ENCODE measurements around the gene AKR7A2. TPM values are rescaled to one million over a fixed set of nuclear protein-coding genes. Genes with fewer than 3 reads are reported as not detected.
"Not testable (repeated sequence)": the region's sequence is repeated elsewhere in the genome, so short reads cannot be mapped to it uniquely, and the experiment has no call there.

The AKR7A2 gene
- total RNA-seq, 1 experiment from 2014 or later: 90.9 TPM

- DNase-seq (ENCODE audit: low spot score): no peak
Measured at GRCh38 chr1:19262047-19262446, 49.9 kb downstream of the AKR7A2 start.

- DNase-seq (ENCODE audit: low spot score): peak; percentile 2
Measured at GRCh38 chr1:19260211-19261138, 51.5 kb downstream of the AKR7A2 start.

DNA sequence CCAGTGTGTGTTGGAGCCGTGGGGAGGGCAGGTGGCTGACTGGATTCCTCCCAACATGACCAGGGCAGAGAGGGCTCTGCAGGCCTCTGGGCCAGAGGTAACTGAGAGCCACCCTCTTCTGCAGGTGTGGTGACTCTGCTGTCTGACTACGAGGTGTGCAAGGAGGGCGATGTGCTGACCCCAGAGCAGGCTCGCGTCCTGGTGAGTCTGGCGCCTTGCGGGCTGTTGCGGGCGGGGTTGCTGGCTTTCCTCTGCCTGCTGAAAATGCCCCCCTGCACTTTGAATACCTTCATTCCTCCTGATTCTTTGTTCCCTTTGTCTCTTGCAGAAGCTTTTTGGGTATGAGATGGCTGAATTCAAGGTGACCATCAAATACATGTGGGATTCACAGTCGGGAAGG, 53.6 kb downstream of the AKR7A2 start:
- DNase-seq (ENCODE audit: low spot score): no peak

- peak; percentile 1 for DNase-seq (ENCODE audit: low spot score)
Measured at GRCh38 chr1:19257178-19257914, 54.6 kb downstream of the AKR7A2 start.

- not testable (repeated sequence) for DNase-seq (ENCODE audit: low spot score)
Measured at GRCh38 chr1:19256301-19256700, 55.6 kb downstream of the AKR7A2 start.

DNA sequence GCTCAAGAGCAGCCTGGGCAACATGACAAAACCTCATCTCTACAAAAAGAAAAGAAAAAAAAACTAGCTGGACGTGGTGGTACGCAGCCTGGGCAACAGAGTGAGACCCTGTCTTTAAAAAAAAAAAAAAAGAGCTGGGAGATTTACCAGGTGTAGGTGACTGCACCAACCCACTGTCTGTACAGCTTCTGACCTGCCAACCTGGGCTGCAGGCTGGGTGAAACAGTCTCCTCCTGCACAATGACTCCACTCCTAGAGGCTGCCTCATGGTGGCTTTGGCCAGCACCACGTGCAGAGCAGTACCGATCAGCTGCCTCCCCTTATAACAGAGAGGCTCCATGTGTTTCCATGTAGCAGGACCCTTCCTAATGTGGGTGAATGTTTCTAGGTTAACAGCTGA, 56.7 kb downstream of the AKR7A2 start:
- no peak for DNase-seq (ENCODE audit: low spot score)

DNA sequence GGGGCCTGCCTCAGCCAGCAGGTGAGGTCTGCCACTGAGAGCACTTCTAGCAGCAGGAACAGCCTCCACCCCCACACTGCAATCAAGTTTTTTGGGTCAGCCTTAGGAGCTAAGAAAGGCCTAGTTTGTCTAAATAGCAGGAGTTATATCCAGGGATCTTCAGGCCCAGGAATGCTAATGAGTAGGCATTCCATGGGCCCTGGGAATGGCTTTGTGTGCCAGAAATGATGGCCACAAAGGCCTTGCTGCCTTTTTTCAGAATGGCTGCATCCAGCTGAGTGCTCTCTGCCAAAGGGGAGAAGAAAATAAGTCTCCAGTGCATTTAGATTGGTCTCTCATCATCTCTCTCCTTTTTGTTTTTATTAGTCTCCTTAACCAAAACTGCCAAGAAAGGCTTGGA, 57.5 kb downstream of the AKR7A2 start:
- DNase-seq (ENCODE audit: low spot score): no peak

Other genes with a start within 250 kb of the AKR7A2 start
- gene UBR4, start 101.9 kb downstream of the AKR7A2 start, total RNA-seq (2014; rRNA removed; shearing (Covaris generic)): 52.4 and 66.5 TPM in 2 replicates
- gene EMC1, start 60.6 kb downstream of the AKR7A2 start, total RNA-seq (2014; rRNA removed; shearing (Covaris generic)): 31.9 and 35.8 TPM in 2 replicates
- gene MRTO4, start 60.3 kb downstream of the AKR7A2 start, total RNA-seq (2014; rRNA removed; shearing (Covaris generic)): 44.6 and 51.9 TPM in 2 replicates
- 0.12 TPM in 1 of 2 replicates, not detected in the other for gene AKR7A3, start 23.4 kb downstream of the AKR7A2 start, total RNA-seq (2014; rRNA removed; shearing (Covaris generic))
- 18.3 and 20.5 TPM in 2 replicates for gene SLC66A1, start 182 bp upstream of the AKR7A2 start, total RNA-seq (2014; rRNA removed; shearing (Covaris generic))
- gene CAPZB, start 173.4 kb upstream of the AKR7A2 start, total RNA-seq (2014; rRNA removed; shearing (Covaris generic)): 40.0 and 68.8 TPM in 2 replicates

Data from A172 (cell line).